H1 (cell line): Measurements from ENCODE around the gene CHST11. TPM values are rescaled to one million over a fixed set of nuclear protein-coding genes. Genes with fewer than 3 reads are reported as not detected.

Experiments
- CTCF ChIA-PET: fragments of 300-600 bp; sonication (Branson Sonifier 250); formaldehyde crosslinking; loops from one replicate; lab custom pipeline; 2021; ENCODE audit not compliant: partially characterized antibody; lab: Charles Lee
- POLR2A ChIA-PET: fragments of 300-600 bp; sonication (Branson Sonifier 250); formaldehyde crosslinking; loops from one replicate; lab custom pipeline; 2021; ENCODE audit warnings: inconsistent platforms; ENCODE audit not compliant: partially characterized antibody; lab: Charles Lee
- DNase-seq, 2 experiments: peaks; one replicate each; pipeline versions ENCODE4 v3.0.0 to v3.0.0-alpha.2; 2010 to 2022; ENCODE audit warnings: low spot score in 2 of 2, low read depth in 1 of 2, mixed read lengths in 1 of 2
- FAIRE-seq: peaks from 2 replicates; lab custom pipeline; 2011; peaks lifted over from hg19 to GRCh38; lab: Jason Lieb, UNC
- H2AFZ ChIP-seq: 2 replicates; pipeline ENCODE4 v1.8.1; 2012; ENCODE audit warnings: low read length, inconsistent platforms
- H2AK5ac ChIP-seq: 2 replicates; pipeline ENCODE4 v1.6.1; 2013; ENCODE audit warnings: low read depth, low read length
- H2BK120ac ChIP-seq: replicated peaks from 2 replicates; pipeline ENCODE3; 2013; ENCODE audit warnings: low read depth, low read length, inconsistent platforms
- H2BK12ac ChIP-seq: 2 replicates; pipeline ENCODE4 v1.6.1; 2013; ENCODE audit warnings: low read depth, low read length
- H2BK15ac ChIP-seq: 2 replicates; pipeline ENCODE4 v1.6.1; 2013; ENCODE audit warnings: low read length
- H2BK20ac ChIP-seq: 2 replicates; pipeline ENCODE4 v1.6.1; 2013; ENCODE audit warnings: low read length
- H2BK5ac ChIP-seq: 2 replicates; pipeline ENCODE4 v1.6.1; 2013; ENCODE audit warnings: low read depth, low read length
- H3K14ac ChIP-seq: 2 replicates; pipeline ENCODE4 v1.6.1; 2013; ENCODE audit warnings: inconsistent platforms; ENCODE audit not compliant: insufficient read length
- H3K18ac ChIP-seq: 2 replicates; pipeline ENCODE4 v1.6.1; 2013; ENCODE audit warnings: low read length; ENCODE audit errors: extremely low read depth
- H3K23ac ChIP-seq: 2 replicates; pipeline ENCODE4 v1.6.1; 2013; ENCODE audit warnings: inconsistent platforms; ENCODE audit not compliant: insufficient read length
- H3K23me2 ChIP-seq: 2 replicates; pipeline ENCODE4 v1.6.1; 2013; ENCODE audit warnings: low read depth, low read length
- H3K27ac ChIP-seq: 2 replicates; pipeline ENCODE4 v1.6.1; 2011; ENCODE audit warnings: low read depth, low read length, inconsistent platforms
- H3K27me3 ChIP-seq, 4 experiments: replicated peaks in 1 of 4; 1 replicate in 1 of 4; 2 replicates in 3 of 4; pipeline versions ENCODE4 v1.6.1 to v1.8.1; 2011 to 2013; ENCODE audit warnings: low read length in 3 of 4, mild to moderate bottlenecking in 3 of 4, inconsistent platforms in 2 of 4, mixed read lengths in 2 of 4, moderate library complexity in 1 of 4; ENCODE audit not compliant: control insufficient read depth in 3 of 4, insufficient read depth in 3 of 4; ENCODE audit errors: extremely low read depth in 1 of 4
- H3K36me3 ChIP-seq, 4 experiments: 2 replicates each; pipeline versions ENCODE4 v1.6.1 to v1.8.1; 2011 to 2013; ENCODE audit warnings: mild to moderate bottlenecking in 4 of 4, low read length in 3 of 4, moderate library complexity in 2 of 4, control low read depth in 1 of 4, inconsistent platforms in 1 of 4; ENCODE audit not compliant: insufficient read depth in 4 of 4, control insufficient read depth in 2 of 4
- H3K4ac ChIP-seq: replicated peaks from 2 replicates; pipeline ENCODE3; 2013; ENCODE audit warnings: low read length, low read depth, mixed read lengths, inconsistent platforms; ENCODE audit not compliant: insufficient read length
- H3K4me1 ChIP-seq, 4 experiments: replicated peaks in 1 of 4; 1 replicate in 1 of 4; 2 replicates in 3 of 4; pipeline versions ENCODE4 v1.6.1 to v1.8.1; 2011 to 2013; ENCODE audit warnings: low read length in 3 of 4, inconsistent platforms in 2 of 4, mixed read lengths in 1 of 4; ENCODE audit not compliant: insufficient read depth in 4 of 4, control insufficient read depth in 3 of 4
- H3K4me2 ChIP-seq, 2 experiments: 2 replicates each; pipeline versions ENCODE4 v1.6.1 to v1.8.1; 2011 to 2013; ENCODE audit warnings: low read depth in 2 of 2, low read length in 2 of 2, control low read depth in 1 of 2, inconsistent platforms in 1 of 2, mild to moderate bottlenecking in 1 of 2; ENCODE audit not compliant: insufficient read depth in 1 of 2
- H3K4me3 ChIP-seq, 4 experiments: fragments of 200-600, 300-600 bp in 1 of 4; sonication (generic), shearing (Covaris generic), sonication (Bioruptor Twin) in 1 of 4; 2 replicates each; pipeline versions ENCODE4 v1.5.1 to v1.8.1; 2011 to 2016; ENCODE audit warnings: low read length in 4 of 4, low read depth in 3 of 4, control low read depth in 2 of 4, inconsistent platforms in 2 of 4, mild to moderate bottlenecking in 2 of 4, mixed read lengths in 1 of 4, moderate library complexity in 1 of 4; ENCODE audit not compliant: insufficient read depth in 2 of 4; ENCODE audit errors: extremely low read depth in 1 of 4
- H3K56ac ChIP-seq: replicated peaks from 2 replicates; pipeline ENCODE3; 2013; ENCODE audit warnings: low read depth, mild to moderate bottlenecking, mixed read lengths, low read length, inconsistent platforms; ENCODE audit not compliant: insufficient read length
- H3K79me1 ChIP-seq: 2 replicates; pipeline ENCODE4 v1.6.1; 2013; ENCODE audit warnings: low read depth, low read length, control low read depth
- H3K79me2 ChIP-seq, 2 experiments: 2 replicates each; pipeline versions ENCODE4 v1.6.1 to v1.8.1; 2012 to 2013; ENCODE audit warnings: low read length in 2 of 2, mild to moderate bottlenecking in 2 of 2, inconsistent platforms in 1 of 2; ENCODE audit not compliant: insufficient read depth in 2 of 2, control insufficient read depth in 1 of 2
- H3K9ac ChIP-seq, 4 experiments: replicated peaks in 1 of 4; 1 replicate in 1 of 4; 2 replicates in 3 of 4; pipeline versions ENCODE4 v1.6.1 to v1.8.1; 2011 to 2013; ENCODE audit warnings: low read depth in 3 of 4, low read length in 3 of 4, control low read depth in 2 of 4, mild to moderate bottlenecking in 2 of 4, moderate library complexity in 2 of 4, inconsistent platforms in 1 of 4; ENCODE audit errors: extremely low read depth in 1 of 4
- H3K9me3 ChIP-seq, 2 experiments: 2 replicates each; pipeline versions ENCODE4 v1.6.1 to v1.8.1; 2012 to 2013; ENCODE audit warnings: mild to moderate bottlenecking in 2 of 2, moderate library complexity in 2 of 2, control low read depth in 1 of 2, inconsistent platforms in 1 of 2, low read depth in 1 of 2, low read length in 1 of 2, mixed read lengths in 1 of 2; ENCODE audit not compliant: insufficient read depth in 2 of 2
- H4K20me1 ChIP-seq, 2 experiments: replicated peaks in 1 of 2; 2 replicates each; pipeline versions ENCODE3 to v1.8.1; 2011 to 2013; ENCODE audit warnings: inconsistent platforms in 2 of 2, low read length in 2 of 2, mild to moderate bottlenecking in 1 of 2; ENCODE audit not compliant: insufficient read depth in 2 of 2, control insufficient read depth in 1 of 2
- H4K5ac ChIP-seq: 2 replicates; pipeline ENCODE4 v1.6.1; 2013; ENCODE audit warnings: low read length, low read depth, mixed read lengths, inconsistent platforms; ENCODE audit not compliant: insufficient read length
- H4K8ac ChIP-seq: 2 replicates; pipeline ENCODE4 v1.8.0; 2013; ENCODE audit warnings: mild to moderate bottlenecking, moderate library complexity, low read length, inconsistent platforms; ENCODE audit not compliant: insufficient read depth; ENCODE audit errors: extremely low read depth
- H4K91ac ChIP-seq: replicated peaks from 2 replicates; pipeline ENCODE3; 2013; ENCODE audit warnings: low read length, mixed read lengths, inconsistent platforms; ENCODE audit not compliant: insufficient read length
- CTBP2 ChIP-seq: IDR thresholded peaks from 2 replicates; pipeline ENCODE4 v1.7.0; 2011; ENCODE audit warnings: borderline replicate concordance, mild to moderate bottlenecking, moderate library complexity, mixed read lengths, low read length; ENCODE audit not compliant: insufficient read depth, insufficient read length
- CTCF ChIP-seq, 3 experiments: IDR thresholded peaks; 1 replicate in 2 of 3; 2 replicates in 1 of 3; pipeline versions ENCODE4 v1.5.1 to v1.6.1; 2011; ENCODE audit warnings: low read length in 3 of 3, mild to moderate bottlenecking in 3 of 3, inconsistent platforms in 2 of 3, low read depth in 1 of 3, moderate library complexity in 1 of 3; ENCODE audit not compliant: insufficient read depth in 1 of 3; ENCODE audit errors: control extremely low read depth in 1 of 3
- EZH2 ChIP-seq: fragments of 200-600 bp; sonication (generic); IDR thresholded peaks from 2 replicates; pipeline ENCODE4 v1.7.1; 2012; ENCODE audit warnings: low read depth, mild to moderate bottlenecking, moderate library complexity, low read length, inconsistent platforms; ENCODE audit not compliant: severe bottlenecking
- FOSL1 ChIP-seq: IDR thresholded peaks from 2 replicates; pipeline ENCODE4 v1.6.1; 2011; ENCODE audit warnings: mild to moderate bottlenecking, low read depth, low read length, moderate library complexity; ENCODE audit not compliant: insufficient read depth
- HDAC6 ChIP-seq: IDR thresholded peaks from one replicate; pipeline ENCODE4 v1.7.1; 2012; ENCODE audit warnings: low read depth, mild to moderate bottlenecking, inconsistent platforms, low read length, moderate library complexity
- PHF8 ChIP-seq: fragments of 200-600 bp; sonication (generic); conservative IDR thresholded peaks from 2 replicates; pipeline ENCODE4 v1.7.1; 2012; ENCODE audit warnings: low read depth, mild to moderate bottlenecking, inconsistent platforms, low read length, moderate library complexity
- SIRT6 ChIP-seq: IDR thresholded peaks from one replicate; pipeline ENCODE4 v1.7.1; 2012; ENCODE audit warnings: low read length, inconsistent platforms
- SP1 ChIP-seq: IDR thresholded peaks from 2 replicates; pipeline ENCODE4 v1.6.1; 2011; ENCODE audit warnings: low read depth, low read length
- SRF ChIP-seq: IDR thresholded peaks from 2 replicates; pipeline ENCODE4 v1.6.1; 2011; ENCODE audit warnings: mild to moderate bottlenecking, low read depth, low read length, moderate library complexity
- TCF12 ChIP-seq: IDR thresholded peaks from 2 replicates; pipeline ENCODE4 v1.6.1; 2011; ENCODE audit warnings: low read depth, mild to moderate bottlenecking, low read length
- ZNF274 ChIP-seq: IDR thresholded peaks from 2 replicates; pipeline ENCODE4 v1.7.0; 2012; ENCODE audit warnings: low read length, borderline replicate concordance; ENCODE audit errors: extremely low read depth
- WGBS, 2 experiments: shearing (Covaris generic) in 1 of 2; methylation state at CpG; one replicate each; pipeline versions ENCODE4 v1.1.6 to v1.1.7; 2013 to 2015; ENCODE audit warnings: low lambda C conversion rate in 2 of 2, mixed read lengths in 2 of 2, inconsistent platforms in 1 of 2, low coverage in 1 of 2, missing lambda C conversion rate in 1 of 2; ENCODE audit not compliant: insufficient replicate concordance in 2 of 2, insufficient coverage in 1 of 2, insufficient read length in 1 of 2; ENCODE audit errors: extremely low coverage in 1 of 2, missing lambda C conversion rate in 1 of 2; 5-methylcytosine and 5-hydroxymethylcytosine counted together
- polyA plus RNA-seq, 7 experiments: library from polyadenylated mRNA; depleted of rRNA in 3 of 7; stranded (reverse) in 5 of 7; unstranded in 2 of 7; fragments of >200 nt in 5 of 7; fragments of 200-250 nt in 2 of 7; gene quantifications; 1 replicate in 5 of 7; 2 replicates in 1 of 7; 4 replicates in 1 of 7; pipeline versions ENCODE4 v1.2.1 to v1.2.3, GENCODE V29; 2011 to 2013; ENCODE audit warnings: missing spikeins in 2 of 7, mixed read lengths in 2 of 7
- total RNA-seq: library from RNA; stranded (reverse); fragmentation: NEBNext Ultra II Directional; extraction: Animal tissue kit (Norgen Biotek cat#: 25700); gene quantifications from 2 replicates; pipeline ENCODE4 v1.2.1, GENCODE V29; 2021

Gene CHST11
- total and polyA plus RNA-seq, 2 of the 8 experiments (the other 6 are each of a cell fraction or from before 2014, with no cell fraction given) = 14.4 to 20.8 TPM

- H4K91ac ChIP-seq = no peak overlapping the region
- no peaks in the 10 kb centered on the region for H3K27me3 ChIP-seq
- no peak overlapping the region for H2AK5ac ChIP-seq
- H2BK12ac ChIP-seq = no peak overlapping the region
- H3K23ac ChIP-seq = no peak overlapping the region
- WGBS, 2 experiments = 87% methylated on average over 2 of the region's 2 CpGs; no CpG with 5 or more reads in 1 of the 2 experiments
- H2BK120ac ChIP-seq = no peak overlapping the region
- peaks cover 0 to 9% of the 10 kb centered on the region in 2 experiments for H4K20me1 ChIP-seq
- no peak overlapping the region for H2BK15ac ChIP-seq
- H3K9ac ChIP-seq = no peak overlapping the region
- CTCF ChIA-PET = no interaction called here
- no peak overlapping the region for H4K5ac ChIP-seq
- H4K8ac ChIP-seq = no peak overlapping the region
- no peak overlapping the region for H3K56ac ChIP-seq
- no peaks in the 10 kb centered on the region for H3K9me3 ChIP-seq
- H3K79me1 ChIP-seq = 0 out of 2 replicates have a peak, but pooled peaks cover 2% of the 10 kb centered on the region
- H3K23me2 ChIP-seq = peaks cover 3% of the 10 kb centered on the region; the same call in 1 of the 2 replicates
- H2BK20ac ChIP-seq = no peak overlapping the region
- no peak overlapping the region for H3K27ac ChIP-seq
- FAIRE-seq (no peak), DNase-seq (no peak)
- H2BK5ac ChIP-seq = no peak overlapping the region
- no peak overlapping the region for H3K4ac ChIP-seq
- H3K36me3 ChIP-seq = no peaks in the 10 kb centered on the region
- H3K79me2 ChIP-seq = peaks cover 0 to 8% of the 10 kb centered on the region in 2 experiments; a peak in 1 of 4 replicates
- no peak overlapping the region for H3K18ac ChIP-seq
- no peak overlapping the region for H3K4me3 ChIP-seq
- H3K4me1 ChIP-seq = peaks cover 9 to 20% (median 14%) of the 10 kb centered on the region in 4 experiments; a peak in 6 of 7 replicates
- POLR2A ChIA-PET = interaction anchor here (1.5 kb wide), 1 partner anchor 54 kb away, joined by 4 read pairs; the partner anchor contains the start of gene CHST11
- H2AFZ ChIP-seq = no peak overlapping the region
- H3K14ac ChIP-seq = no peak overlapping the region
- H3K4me2 ChIP-seq = no peak overlapping the region
- TF ChIP-seq PHF8 (no peak), SIRT6 (no peak), EZH2 (no peak), SRF (no peak), CTCF (IDR thresholded peaks at IDR 0.05; ENCODE audit: control extremely low read depth in 1 of 3, insufficient read depth in 1 of 3, low read depth in 1 of 3, low read length in 3 of 3) (no peak), ZNF274 (no peak), FOSL1 (no peak), HDAC6 (no peak), SP1 (no peak), CTBP2 (no peak), TCF12 (no peak)
Observed at GRCh38 chr12:104510873-104511440, 54.2 kb downstream of the CHST11 start.
